ENCODE data around the gene ACOT2.
"Not testable (repeated sequence)": the region's sequence is repeated elsewhere in the genome, so short reads cannot be mapped to it uniquely, and the experiment has no call there.

ACOT2 gene

GRCh38 chr14:73569185-73569958 is at the start of gene ACOT2:
TSS of gene ACOT2 (plus strand) at chr14:73569213. CDS start at chr14:73569241, 28 bp downstream.
- DNase-seq (ENCODE audit: low read depth): peak; percentile 86

GRCh38 chr14:73521229-73521628 is 47.8 kb upstream of the ACOT2 start:
- no peak for DNase-seq (ENCODE audit: low read depth)

- DNase-seq (ENCODE audit: low read depth): no peak
Measured at GRCh38 chr14:73524493-73524892, 44.5 kb upstream of the ACOT2 start.

GRCh38 chr14:73526036-73526984 is 42.7 kb upstream of the ACOT2 start:
- no peak for DNase-seq (ENCODE audit: low read depth)

GRCh38 chr14:73529356-73529755 is 39.7 kb upstream of the ACOT2 start:
- DNase-seq (ENCODE audit: low read depth): not testable (repeated sequence)

GRCh38 chr14:73531971-73532370 is 37.0 kb upstream of the ACOT2 start:
- DNase-seq (ENCODE audit: low read depth): not testable (repeated sequence)

- DNase-seq (ENCODE audit: low read depth): peak; percentile 11
Measured at GRCh38 chr14:73537244-73538045, 31.6 kb upstream of the ACOT2 start.

- peak; percentile 37 for DNase-seq (ENCODE audit: low read depth)
Measured at GRCh38 chr14:73539017-73539416, 30.0 kb upstream of the ACOT2 start.

GRCh38 chr14:73542961-73543360 is 26.1 kb upstream of the ACOT2 start:
- DNase-seq (ENCODE audit: low read depth): not testable (repeated sequence)

- DNase-seq (ENCODE audit: low read depth): not testable (repeated sequence)
Measured at GRCh38 chr14:73545353-73545752, 23.7 kb upstream of the ACOT2 start.

GRCh38 chr14:73549097-73549496 is 19.9 kb upstream of the ACOT2 start:
- DNase-seq (ENCODE audit: low read depth): not testable (repeated sequence)

GRCh38 chr14:73549889-73550524 is 19.0 kb upstream of the ACOT2 start:
- not testable (repeated sequence) for DNase-seq (ENCODE audit: low read depth)

GRCh38 chr14:73553845-73554244 is 15.2 kb upstream of the ACOT2 start:
- DNase-seq (ENCODE audit: low read depth): no peak

GRCh38 chr14:73557201-73557600 is 11.8 kb upstream of the ACOT2 start:
- DNase-seq (ENCODE audit: low read depth): not testable (repeated sequence)

GRCh38 chr14:73558238-73558637 is 10.8 kb upstream of the ACOT2 start:
- DNase-seq (ENCODE audit: low read depth): not testable (repeated sequence)

- DNase-seq (ENCODE audit: low read depth): not testable (repeated sequence)
Measured at GRCh38 chr14:73562256-73562655, 6.8 kb upstream of the ACOT2 start.

- DNase-seq (ENCODE audit: low read depth): not testable (repeated sequence)
Measured at GRCh38 chr14:73562696-73563095, 6.3 kb upstream of the ACOT2 start.

GRCh38 chr14:73566431-73566830 is 2.6 kb upstream of the ACOT2 start:
- not testable (repeated sequence) for DNase-seq (ENCODE audit: low read depth)

- DNase-seq (ENCODE audit: low read depth): not testable (repeated sequence)
Measured at GRCh38 chr14:73566935-73567334, 2.1 kb upstream of the ACOT2 start.

GRCh38 chr14:73567358-73567757 is 1.7 kb upstream of the ACOT2 start:
- no peak for DNase-seq (ENCODE audit: low read depth)
